ENCODE data around the gene PBX3. TPM values are rescaled to one million over a fixed set of nuclear protein-coding genes. Genes with fewer than 3 reads are reported as not detected.

The PBX3 gene
- total and polyA plus RNA-seq, 10 of the 15 experiments (the other 5 are each of a cell fraction or from before 2014, with no cell fraction given) = 6.7 to 146 (median 22.2) TPM

DNA sequence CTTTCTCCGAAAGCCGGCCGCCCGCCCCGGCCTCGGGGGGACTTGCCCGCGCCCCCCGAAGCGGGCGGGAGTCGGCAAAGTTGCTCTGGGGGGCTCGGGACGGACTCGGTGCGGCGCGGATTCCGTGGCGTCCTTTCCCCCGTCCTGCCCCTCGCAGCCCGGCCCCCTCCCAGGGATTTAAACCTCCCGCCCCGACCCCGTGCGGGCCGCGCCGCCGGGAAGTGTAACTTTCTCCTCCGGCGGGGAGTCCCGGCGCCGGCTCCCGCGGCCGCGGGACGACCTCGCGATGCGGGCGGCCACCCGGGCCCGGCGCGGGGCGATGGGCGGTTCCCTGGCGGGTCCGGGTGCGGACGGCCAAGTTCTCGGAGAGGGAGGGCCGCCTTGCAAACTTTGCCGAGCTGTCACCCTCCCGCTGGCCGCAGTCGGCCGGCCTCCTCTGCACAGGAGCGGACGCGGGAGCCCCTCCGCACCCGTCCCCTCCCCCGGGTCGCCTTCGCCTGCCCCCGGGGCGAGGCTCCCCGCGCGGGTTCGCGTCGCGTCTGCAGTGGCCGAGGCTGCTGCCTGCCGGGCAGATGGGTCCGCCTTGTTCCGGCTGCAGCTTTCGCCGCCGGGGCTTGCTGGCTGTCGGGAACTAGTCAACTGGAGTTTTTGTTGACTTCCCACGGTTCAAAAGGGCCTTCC is 732 bp downstream of the PBX3 start (continued):
- no peak for TF ChIP-seq ASH2L (IDR thresholded peaks at IDR 0.05; ENCODE audit: borderline replicate concordance, low read depth)
- no peak for TF ChIP-seq ZBED1 (IDR thresholded peaks at IDR 0.05; ENCODE audit: borderline replicate concordance)
- no peak for TF ChIP-seq HDGF (IDR thresholded peaks at IDR 0.05)
- TF ChIP-seq, protein P1, sequence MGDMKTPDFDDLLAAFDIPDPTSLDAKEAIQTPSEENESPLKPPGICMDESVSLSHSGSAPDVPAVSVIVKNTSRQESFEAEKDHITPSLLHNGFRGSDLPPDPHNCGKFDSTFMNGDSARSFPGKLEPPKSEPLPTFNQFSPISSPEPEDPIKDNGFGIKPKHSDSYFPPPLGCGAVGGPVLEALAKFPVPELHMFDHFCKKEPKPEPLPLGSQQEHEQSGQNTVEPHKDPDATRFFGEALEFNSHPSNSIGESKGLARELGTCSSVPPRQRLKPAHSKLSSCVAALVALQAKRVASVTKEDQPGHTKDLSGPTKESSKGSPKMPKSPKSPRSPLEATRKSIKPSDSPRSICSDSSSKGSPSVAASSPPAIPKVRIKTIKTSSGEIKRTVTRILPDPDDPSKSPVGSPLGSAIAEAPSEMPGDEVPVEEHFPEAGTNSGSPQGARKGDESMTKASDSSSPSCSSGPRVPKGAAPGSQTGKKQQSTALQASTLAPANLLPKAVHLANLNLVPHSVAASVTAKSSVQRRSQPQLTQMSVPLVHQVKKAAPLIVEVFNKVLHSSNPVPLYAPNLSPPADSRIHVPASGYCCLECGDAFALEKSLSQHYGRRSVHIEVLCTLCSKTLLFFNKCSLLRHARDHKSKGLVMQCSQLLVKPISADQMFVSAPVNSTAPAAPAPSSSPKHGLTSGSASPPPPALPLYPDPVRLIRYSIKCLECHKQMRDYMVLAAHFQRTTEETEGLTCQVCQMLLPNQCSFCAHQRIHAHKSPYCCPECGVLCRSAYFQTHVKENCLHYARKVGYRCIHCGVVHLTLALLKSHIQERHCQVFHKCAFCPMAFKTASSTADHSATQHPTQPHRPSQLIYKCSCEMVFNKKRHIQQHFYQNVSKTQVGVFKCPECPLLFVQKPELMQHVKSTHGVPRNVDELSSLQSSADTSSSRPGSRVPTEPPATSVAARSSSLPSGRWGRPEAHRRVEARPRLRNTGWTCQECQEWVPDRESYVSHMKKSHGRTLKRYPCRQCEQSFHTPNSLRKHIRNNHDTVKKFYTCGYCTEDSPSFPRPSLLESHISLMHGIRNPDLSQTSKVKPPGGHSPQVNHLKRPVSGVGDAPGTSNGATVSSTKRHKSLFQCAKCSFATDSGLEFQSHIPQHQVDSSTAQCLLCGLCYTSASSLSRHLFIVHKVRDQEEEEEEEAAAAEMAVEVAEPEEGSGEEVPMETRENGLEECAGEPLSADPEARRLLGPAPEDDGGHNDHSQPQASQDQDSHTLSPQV (IDR thresholded peaks at IDR 0.05) = no peak
- no peak for TF ChIP-seq CREM (IDR thresholded peaks at IDR 0.05; ENCODE audit: low read depth)

DNA sequence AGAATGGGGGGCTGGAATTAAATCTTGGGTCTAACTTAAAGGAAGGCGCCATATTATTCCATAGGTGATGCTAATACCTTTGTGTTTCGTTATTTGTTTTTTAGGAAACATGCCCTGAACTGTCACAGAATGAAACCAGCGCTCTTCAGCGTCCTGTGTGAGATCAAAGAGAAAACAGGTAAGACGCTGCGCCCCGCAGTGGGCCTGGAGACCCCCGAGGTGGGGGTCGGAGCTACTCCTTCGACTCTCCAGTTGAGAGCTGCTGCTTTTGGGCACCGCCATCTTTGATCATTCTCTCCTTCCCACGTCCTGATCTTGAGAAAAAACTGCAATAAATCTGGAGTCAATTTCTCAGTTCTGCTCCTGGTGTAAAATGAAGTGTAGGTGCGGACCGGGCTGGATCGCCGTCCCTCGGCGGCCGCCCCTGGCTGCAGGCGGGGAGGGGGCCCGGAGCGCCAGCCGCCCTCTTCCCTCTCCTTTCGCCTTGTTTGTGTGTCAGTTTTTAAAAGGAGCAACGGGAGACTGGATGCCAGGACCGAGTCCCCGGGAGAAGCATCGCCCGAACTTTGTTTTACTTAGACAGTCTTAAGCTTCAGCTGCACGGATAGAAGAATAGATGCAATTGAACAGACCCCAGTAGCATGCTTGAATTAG is 1.4 kb downstream of the PBX3 start:
- intact Hi-C loops (cut with micrococcal nuclease; ENCODE audit: unreplicated experiment) (loop anchor here (5.0 kb wide), 1 partner anchor 191 kb away; no protein-coding TSS in a partner anchor), in situ Hi-C loops (cut with MboI) (no loop called here)
- Histone ChIP-seq H3K9me3 (replicated peaks; ENCODE audit: control insufficient read depth, insufficient read depth, low read length) (no peaks in the 10 kb centered on the region), H3K9ac (ENCODE audit: control insufficient read depth, insufficient read depth, low read length) (peak overlapping the region; percentile 90), H3K36me3 (ENCODE audit: control insufficient read depth in 2 of 2, insufficient read depth in 2 of 2, low read length in 1 of 2) (no peaks in the 10 kb centered on the region), H3K27me3 (replicated peaks in 1 of 2; ENCODE audit: control insufficient read depth in 2 of 2, insufficient read depth in 2 of 2, low read length in 1 of 2) (no peaks in the 10 kb centered on the region), H3K27ac (ENCODE audit: control insufficient read depth, insufficient read depth) (peak overlapping the region; percentile 89), H3K4me3 (peak overlapping the region; percentile 98), H4K20me1 (ENCODE audit: control insufficient read depth, insufficient read depth) (no peaks in the 10 kb centered on the region), H3K4me1 (ENCODE audit: control insufficient read depth, insufficient read depth, low read length) (peaks cover 7% of the 10 kb centered on the region), H3K79me2 (ENCODE audit: control insufficient read depth, insufficient read depth, low read length) (peaks cover 63% of the 10 kb centered on the region), H3K4me2 (ENCODE audit: control insufficient read depth, insufficient read depth) (peak overlapping the region; percentile 71), H2AFZ (ENCODE audit: control insufficient read depth, low read depth, low read length) (peak overlapping the region; percentile 66)
- TF ChIP-seq, protein P2, sequence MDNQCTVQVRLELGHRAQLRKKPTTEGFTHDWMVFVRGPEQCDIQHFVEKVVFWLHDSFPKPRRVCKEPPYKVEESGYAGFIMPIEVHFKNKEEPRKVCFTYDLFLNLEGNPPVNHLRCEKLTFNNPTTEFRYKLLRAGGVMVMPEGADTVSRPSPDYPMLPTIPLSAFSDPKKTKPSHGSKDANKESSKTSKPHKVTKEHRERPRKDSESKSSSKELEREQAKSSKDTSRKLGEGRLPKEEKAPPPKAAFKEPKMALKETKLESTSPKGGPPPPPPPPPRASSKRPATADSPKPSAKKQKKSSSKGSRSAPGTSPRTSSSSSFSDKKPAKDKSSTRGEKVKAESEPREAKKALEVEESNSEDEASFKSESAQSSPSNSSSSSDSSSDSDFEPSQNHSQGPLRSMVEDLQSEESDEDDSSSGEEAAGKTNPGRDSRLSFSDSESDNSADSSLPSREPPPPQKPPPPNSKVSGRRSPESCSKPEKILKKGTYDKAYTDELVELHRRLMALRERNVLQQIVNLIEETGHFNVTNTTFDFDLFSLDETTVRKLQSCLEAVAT (IDR thresholded peaks at IDR 0.05) = peak; percentile 55
- TF ChIP-seq TCF7 (IDR thresholded peaks at IDR 0.05; ENCODE audit: borderline replicate concordance) (peak; percentile 60; the same call in 1 of the 2 replicates), SIN3A (IDR thresholded peaks at IDR 0.05; ENCODE audit: low read depth, low read length) (peak; percentile 86; the same call in 1 of the 2 replicates), SMAD5 (IDR thresholded peaks at IDR 0.05; ENCODE audit: low read depth) (no peak), YY1 (IDR thresholded peaks at IDR 0.05; ENCODE audit: low read depth, low read length) (peak; percentile 87), TAF1 (IDR thresholded peaks at IDR 0.05; ENCODE audit: borderline replicate concordance, low read depth, low read length) (0 out of 2 replicates have a peak, but pooled peaks have one; percentile 27), MXI1 (IDR thresholded peaks at IDR 0.05; ENCODE audit: low read depth, low read length) (peak; percentile 95; the same call in 1 of the 2 replicates), NR2C2 (IDR thresholded peaks at IDR 0.05; ENCODE audit: borderline replicate concordance, control insufficient read depth, insufficient read length, low read depth) (no peak)
- ATAC-seq = no peak
- no peak for FAIRE-seq
- ChIA-PET POLR2A (interaction anchor here (0.6 to 1.4 kb wide), 5 partner anchors 11 to 115 kb away, joined by 3 to 4 read pairs (median 4); no protein-coding TSS in a partner anchor), RAD21 (ENCODE audit: unreplicated experiment) (interaction anchor here (0.6 to 4.4 kb wide), 11 partner anchors 8 to 188 kb away, joined by 3 to 35 read pairs (median 6); partner anchors contain the start of gene MAPKAP1), CTCF (interaction anchor here (0.6 to 1.2 kb wide), 2 partner anchors 45 to 186 kb away, joined by 3 read pairs; no protein-coding TSS in a partner anchor), SMC1A (ENCODE audit: uncharacterized antibody, unreplicated experiment) (interaction anchor here (0.6 to 4.0 kb wide), 8 partner anchors 10 to 417 kb away, joined by 3 to 34 read pairs (median 5); no protein-coding TSS in a partner anchor)
- no TSS peak for BruUV-seq (replicated peaks)
- WGBS (ENCODE audit: insufficient coverage, insufficient replicate concordance, low lambda C conversion rate, missing lambda C conversion rate) = 11% methylated on average over 30 of the region's 30 CpGs
- DNase-seq (ENCODE audit: low read depth, low spot score) = no peak
